ENCODE results near the gene PRR29. TPM values are rescaled to one million over a fixed set of nuclear protein-coding genes. Genes with fewer than 3 reads are reported as not detected.

Gene PRR29
- total and polyA plus RNA-seq, 2 donors (not counting 1 experiment from before 2014, with no cell fraction given), result 0.02 to 0.17 TPM

GRCh38 chr17:63960430-63960829 lies 37.7 kb upstream of the PRR29 start:
- H3K27me3 ChIP-seq (ENCODE audit: control insufficient read depth, insufficient read depth, low read length), result no peaks in the 10 kb centered on the region
- H3K4me3 ChIP-seq (replicated peaks in 1 of 4; ENCODE audit: control extremely low read depth in 1 of 4, insufficient read depth in 1 of 4, low read depth in 3 of 4, low read length in 4 of 4), result peak overlapping the region in 1 of 4 experiments; percentile 2
- no peaks in the 10 kb centered on the region for H3K9me3 ChIP-seq (ENCODE audit: control insufficient read depth, insufficient read depth, low read depth, low read length)
- H2AFZ ChIP-seq (ENCODE audit: low read length), result no peak overlapping the region
- H3K36me3 ChIP-seq (ENCODE audit: control insufficient read depth, insufficient read depth, low read length), result no peaks in the 10 kb centered on the region
- H3K27ac ChIP-seq (ENCODE audit: insufficient read depth, low read length), result no peak overlapping the region
- TF ChIP-seq CTCF (conservative IDR thresholded peaks at IDR 0.05 in 1 of 2, IDR thresholded peaks at IDR 0.05 in 1 of 2; ENCODE audit: low read depth in 1 of 2, low read length in 2 of 2), result no peak
- no peak for TF ChIP-seq EZH2 (IDR thresholded peaks at IDR 0.05; ENCODE audit: low read length, missing control alignments)
- DNase-seq (ENCODE audit: low read depth in 2 of 2), result no peak
- no peaks in the 10 kb centered on the region for H3K79me2 ChIP-seq (ENCODE audit: control insufficient read depth, insufficient read depth, low read length)
- no peaks in the 10 kb centered on the region for H3K4me1 ChIP-seq (ENCODE audit: control insufficient read depth, extremely low read depth, insufficient read depth, low read length)
- H3K9ac ChIP-seq (ENCODE audit: insufficient read depth, low read length), result no peak overlapping the region
- H4K20me1 ChIP-seq (ENCODE audit: control insufficient read depth, extremely low read depth, insufficient read depth, low read length), result no peaks in the 10 kb centered on the region
- no peak overlapping the region for H3K4me2 ChIP-seq (ENCODE audit: extremely low read depth, insufficient read depth, low read length)

DNA sequence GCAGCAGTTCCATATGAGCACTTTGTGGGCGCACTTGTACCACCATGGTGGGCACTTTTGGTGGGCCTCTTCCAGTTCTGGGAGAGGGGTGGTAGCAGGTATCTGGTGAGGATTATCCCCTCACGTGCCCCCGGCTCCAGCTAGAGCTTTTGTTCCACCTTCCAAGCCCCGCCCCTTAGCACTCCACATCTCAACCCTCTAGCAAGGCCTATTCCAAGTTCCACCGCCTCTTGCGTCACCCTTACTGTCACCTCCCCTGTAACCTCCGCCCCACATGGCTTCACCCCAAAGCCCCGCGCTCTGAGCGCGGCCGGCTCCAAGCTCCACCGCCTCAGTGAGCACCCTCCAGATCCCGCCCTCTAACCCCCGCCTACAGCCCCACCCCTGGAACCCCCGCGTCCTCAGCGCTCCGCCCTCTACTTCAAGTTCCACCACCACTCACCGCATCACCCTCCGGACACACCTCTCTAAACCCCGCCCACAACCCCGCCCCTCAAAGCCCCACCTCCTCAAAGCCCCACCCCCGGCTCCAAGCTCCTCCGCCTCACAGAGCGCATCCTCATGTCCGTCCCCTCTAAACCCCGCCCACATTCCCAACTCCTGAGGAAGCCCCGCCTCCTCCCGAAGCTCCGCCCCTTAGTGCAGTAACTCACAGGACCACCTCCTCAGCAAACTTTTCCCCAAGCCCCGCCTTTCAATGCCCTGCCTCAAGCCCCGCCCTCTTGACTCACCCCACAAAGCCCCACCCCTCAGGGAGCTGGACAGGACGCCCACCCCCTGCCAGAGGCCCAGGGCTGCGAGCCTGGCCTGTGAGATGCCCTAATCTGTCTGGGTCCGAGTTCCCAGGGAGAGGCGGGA lies 36.6 kb upstream of the PRR29 start:
- Histone ChIP-seq H3K9ac (ENCODE audit: insufficient read depth, low read length) (no peak overlapping the region), H3K9me3 (ENCODE audit: control insufficient read depth, insufficient read depth, low read depth, low read length) (no peaks in the 10 kb centered on the region), H2AFZ (ENCODE audit: low read length) (no peak overlapping the region), H3K27me3 (ENCODE audit: control insufficient read depth, insufficient read depth, low read length) (no peaks in the 10 kb centered on the region), H3K79me2 (ENCODE audit: control insufficient read depth, insufficient read depth, low read length) (no peaks in the 10 kb centered on the region), H3K36me3 (ENCODE audit: control insufficient read depth, insufficient read depth, low read length) (no peaks in the 10 kb centered on the region), H3K4me2 (ENCODE audit: extremely low read depth, insufficient read depth, low read length) (no peak overlapping the region), H3K27ac (ENCODE audit: insufficient read depth, low read length) (no peak overlapping the region), H3K4me3 (replicated peaks in 1 of 4; ENCODE audit: control extremely low read depth in 1 of 4, insufficient read depth in 1 of 4, low read depth in 3 of 4, low read length in 4 of 4) (peak overlapping the region in 1 of 4 experiments; percentile 38), H3K4me1 (ENCODE audit: control insufficient read depth, extremely low read depth, insufficient read depth, low read length) (no peaks in the 10 kb centered on the region), H4K20me1 (ENCODE audit: control insufficient read depth, extremely low read depth, insufficient read depth, low read length) (no peaks in the 10 kb centered on the region)
- peak; percentile 41 to 85 for DNase-seq (ENCODE audit: low read depth in 2 of 2)
- TF ChIP-seq CTCF (conservative IDR thresholded peaks at IDR 0.05 in 1 of 2, IDR thresholded peaks at IDR 0.05 in 1 of 2; ENCODE audit: low read depth in 1 of 2, low read length in 2 of 2) (no peak), EZH2 (IDR thresholded peaks at IDR 0.05; ENCODE audit: low read length, missing control alignments) (no peak)

DNA sequence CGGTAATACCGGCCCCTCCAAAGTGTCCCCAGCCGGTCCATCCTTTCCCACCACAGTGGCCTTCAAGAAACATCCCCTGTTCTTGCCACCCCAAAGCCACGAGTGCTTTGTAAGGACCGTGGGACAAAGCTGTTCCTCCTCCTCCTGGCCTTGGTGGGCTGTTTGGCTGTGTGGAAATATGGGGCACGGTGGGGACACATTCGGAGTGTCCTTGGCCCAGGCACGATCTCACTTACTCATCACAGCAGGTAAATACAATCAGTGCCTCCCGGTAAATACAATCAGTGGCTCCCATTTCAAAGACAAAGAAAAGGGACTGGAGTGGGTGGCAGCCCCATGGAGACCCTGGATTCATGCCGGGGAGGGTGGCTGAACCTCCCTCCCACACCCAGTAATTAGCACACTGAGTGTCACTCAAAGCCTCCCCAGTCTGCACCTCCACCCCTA lies 35.8 kb upstream of the PRR29 start:
- Histone ChIP-seq H4K20me1 (ENCODE audit: control insufficient read depth, extremely low read depth, insufficient read depth, low read length) (no peaks in the 10 kb centered on the region), H2AFZ (ENCODE audit: low read length) (no peak overlapping the region), H3K4me2 (ENCODE audit: extremely low read depth, insufficient read depth, low read length) (no peak overlapping the region)

More for the DNA sequence above, 35.8 kb upstream of the PRR29 start:
- Histone ChIP-seq H3K27me3 (ENCODE audit: control insufficient read depth, insufficient read depth, low read length) (no peaks in the 10 kb centered on the region), H3K9me3 (ENCODE audit: control insufficient read depth, insufficient read depth, low read depth, low read length) (no peaks in the 10 kb centered on the region), H3K36me3 (ENCODE audit: control insufficient read depth, insufficient read depth, low read length) (no peaks in the 10 kb centered on the region), H3K4me1 (ENCODE audit: control insufficient read depth, extremely low read depth, insufficient read depth, low read length) (no peaks in the 10 kb centered on the region), H3K4me3 (replicated peaks in 1 of 4; ENCODE audit: control extremely low read depth in 1 of 4, insufficient read depth in 1 of 4, low read depth in 3 of 4, low read length in 4 of 4) (no peak overlapping the region), H3K27ac (ENCODE audit: insufficient read depth, low read length) (no peak overlapping the region), H3K79me2 (ENCODE audit: control insufficient read depth, insufficient read depth, low read length) (no peaks in the 10 kb centered on the region), H3K9ac (ENCODE audit: insufficient read depth, low read length) (no peak overlapping the region)
- no peak for DNase-seq (ENCODE audit: low read depth in 2 of 2)
- no peak for TF ChIP-seq EZH2 (IDR thresholded peaks at IDR 0.05; ENCODE audit: low read length, missing control alignments)
- no peak for TF ChIP-seq CTCF (conservative IDR thresholded peaks at IDR 0.05 in 1 of 2, IDR thresholded peaks at IDR 0.05 in 1 of 2; ENCODE audit: low read depth in 1 of 2, low read length in 2 of 2)

All from fibroblast of lung (primary cell).